Measurements from ENCODE around the gene CCDC157.

GRCh38 chr22:30318799-30319419 lies 37.9 kb upstream of the CCDC157 start:
- TF ChIP-seq CTCF (IDR thresholded peaks at IDR 0.05): peak in 1 of 6 experiments; percentile 8
- no peak for TF ChIP-seq POLR2A (IDR thresholded peaks at IDR 0.05)
